HL-60/S4 treated with retinoic acid at 250 ng/mL for 4 days and 3 days (cell line): ENCODE data around the gene VARS2.
"Not testable (repeated sequence)": the region's sequence is repeated elsewhere in the genome, so short reads cannot be mapped to it uniquely, and the experiment has no call there.

Source experiments
- in situ Hi-C: fragments of 300-500 bp; cut with MboI; formaldehyde crosslinking; loops from 2 replicates; pipeline ENCODE4 v1.7.0; 2022; ENCODE audit warnings: low sequenced_read_pairs

Gene VARS2

DNA sequence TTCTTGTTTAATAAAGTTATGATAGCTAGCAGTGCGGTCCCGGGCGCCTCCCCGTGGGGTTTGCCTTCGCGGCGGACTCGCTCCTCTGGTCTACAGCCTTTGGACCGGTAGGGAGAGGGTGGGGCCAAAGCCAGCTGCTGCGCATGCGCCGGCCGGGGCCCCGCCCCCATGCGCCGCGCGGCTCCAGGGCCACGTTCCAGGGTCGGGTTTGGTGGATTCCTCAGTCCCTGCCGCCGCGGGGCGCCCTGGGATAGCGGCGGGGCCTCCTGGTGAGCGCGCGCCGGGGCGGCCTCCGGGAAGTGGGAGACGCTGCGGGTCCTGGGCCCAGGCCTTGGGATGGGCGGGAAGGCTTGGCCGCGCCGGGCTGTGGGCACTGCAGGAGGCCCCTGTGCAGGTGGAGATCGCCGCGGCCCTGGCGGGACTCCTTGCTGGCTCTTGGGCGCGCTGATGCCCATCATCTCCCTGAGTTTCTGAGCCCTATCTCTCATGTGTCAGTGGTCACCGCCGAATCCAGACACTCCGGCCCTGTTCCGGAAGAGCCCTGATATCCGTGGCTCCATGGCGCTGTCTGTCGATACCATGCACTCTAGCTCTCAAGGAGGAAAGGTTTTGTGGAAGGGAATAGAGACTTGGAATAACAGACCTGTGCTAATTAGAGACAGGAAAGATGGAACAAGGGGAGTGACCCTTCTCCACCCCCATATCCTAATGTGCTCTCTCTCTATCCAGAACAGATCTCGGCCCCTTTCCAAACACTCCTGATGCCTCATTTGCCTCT, at the start of gene VARS2:
TSS of gene VARS2 (plus strand) at position 163 of the 778 bp plus-strand sequence. CDS start at position 762, 599 bp downstream.
- in situ Hi-C loops, result loop anchor here (25.0 kb wide), 1 partner anchor 173 kb away; no protein-coding TSS in a partner anchor

DNA sequence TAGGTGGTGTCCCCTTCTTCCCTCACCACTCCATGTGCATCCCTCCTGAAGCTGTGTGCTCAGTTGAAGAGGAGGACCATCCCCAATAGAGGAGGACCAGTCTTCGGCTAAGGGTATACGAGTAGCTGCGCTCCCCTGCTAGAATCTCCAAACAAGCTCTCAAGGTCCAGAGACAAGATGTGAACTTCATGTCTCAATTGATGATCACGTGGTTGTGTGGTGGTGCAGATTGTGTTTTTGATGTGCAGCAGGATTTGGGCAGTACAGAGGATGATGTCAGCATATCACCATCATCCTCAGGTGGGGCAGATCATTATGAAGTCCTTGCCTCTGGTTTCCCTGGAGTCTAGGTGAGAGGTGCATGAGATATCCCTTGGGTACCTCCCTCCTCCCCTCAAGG, 49.7 kb upstream of the VARS2 start:
- in situ Hi-C loops, result no loop called here

DNA sequence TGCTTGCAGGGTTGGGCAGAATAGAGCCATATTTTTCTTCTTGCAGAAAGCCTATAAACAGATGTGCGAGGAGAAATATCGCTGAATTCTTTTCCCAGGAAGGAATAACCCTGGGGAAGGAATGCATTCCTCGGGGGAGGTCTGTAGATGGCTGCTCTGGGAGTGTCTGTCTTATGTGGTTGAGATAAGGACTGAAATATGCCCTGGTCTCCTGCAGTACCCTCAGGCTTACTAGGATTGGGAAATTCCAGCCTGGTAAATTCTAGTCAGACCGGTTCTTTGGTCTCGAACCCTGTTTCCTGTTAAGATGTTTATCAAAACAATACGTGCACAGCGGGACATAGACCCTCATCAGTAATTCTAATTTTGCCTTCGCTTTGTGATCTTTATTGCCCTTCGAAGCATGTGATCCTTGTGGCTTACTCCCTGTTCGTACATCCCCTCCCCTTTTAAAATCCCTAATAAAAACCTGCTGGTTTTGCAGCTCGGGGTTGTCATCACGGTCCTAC, 44.7 kb upstream of the VARS2 start:
- in situ Hi-C loops, result not testable (repeated sequence)

DNA sequence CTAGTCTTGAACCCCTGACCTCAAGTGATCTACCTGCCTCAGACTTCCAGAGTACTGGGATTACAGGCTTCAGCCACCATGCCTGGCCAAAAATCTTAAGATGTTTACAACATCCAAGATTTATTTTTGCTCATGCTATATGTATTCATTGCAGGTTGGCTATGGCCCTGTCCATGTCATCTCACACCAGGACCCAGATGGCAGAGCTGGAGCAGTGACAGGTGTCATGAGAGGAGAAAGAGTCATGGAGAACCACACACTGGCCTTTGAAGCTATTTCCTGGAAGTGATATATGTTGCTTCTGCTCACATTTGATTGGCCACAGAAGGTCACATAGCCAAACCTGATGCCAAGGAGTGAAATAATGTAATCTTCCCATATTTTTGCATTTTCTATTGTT, 43.5 kb upstream of the VARS2 start:
- in situ Hi-C loops, result no loop called here

DNA sequence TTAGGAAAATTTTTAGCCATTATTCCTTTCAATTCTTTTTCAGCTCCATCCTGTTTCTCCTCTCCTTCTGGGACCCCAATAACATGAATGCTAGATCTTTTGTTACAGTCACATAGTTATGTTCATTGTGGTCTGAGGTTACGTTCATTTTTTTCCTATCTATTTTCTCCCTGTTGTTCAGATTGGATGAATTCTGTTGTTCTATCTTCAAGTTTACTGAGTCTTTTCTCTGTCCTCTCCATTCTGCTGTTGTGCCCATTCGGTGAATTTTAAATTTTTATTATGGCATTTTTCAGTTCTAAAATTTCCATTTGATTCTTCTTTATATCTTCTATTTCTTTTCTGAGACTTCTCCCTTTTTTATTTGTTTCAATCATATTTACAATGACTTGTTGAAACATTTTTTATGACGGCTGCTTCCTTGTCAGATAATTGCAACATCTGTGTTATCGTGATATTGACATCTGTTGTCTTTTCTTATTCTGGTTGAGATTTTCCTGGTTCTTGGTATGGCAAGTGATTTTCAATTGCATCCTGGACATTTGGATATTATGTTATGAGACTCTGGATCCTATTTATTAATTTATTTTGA, 42.4 kb upstream of the VARS2 start:
- in situ Hi-C loops, result no loop called here

DNA sequence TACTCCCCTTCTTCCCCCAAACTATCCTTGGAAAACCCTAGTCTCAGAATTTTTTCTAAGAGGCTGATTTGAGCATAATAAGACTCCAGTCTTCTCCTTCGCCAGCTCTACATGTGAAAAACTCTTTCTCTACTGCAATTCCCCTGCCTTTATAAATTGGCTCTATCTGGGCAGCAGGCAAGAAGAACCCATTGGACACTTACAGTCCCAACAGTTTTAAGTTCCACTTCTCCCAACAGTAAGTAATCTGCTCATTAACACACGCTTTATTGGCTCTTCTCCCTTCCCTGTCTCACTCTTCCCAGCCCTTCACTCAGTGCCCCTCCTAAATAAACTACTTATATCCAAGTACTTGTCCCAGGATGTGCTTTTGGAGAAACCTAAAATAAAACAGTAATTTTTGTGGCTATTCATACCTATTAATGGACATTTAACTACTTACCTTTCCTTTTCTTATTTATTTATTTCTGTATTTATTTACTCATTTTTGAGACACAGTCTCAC, 40.8 kb upstream of the VARS2 start:
- in situ Hi-C loops, result no loop called here

DNA sequence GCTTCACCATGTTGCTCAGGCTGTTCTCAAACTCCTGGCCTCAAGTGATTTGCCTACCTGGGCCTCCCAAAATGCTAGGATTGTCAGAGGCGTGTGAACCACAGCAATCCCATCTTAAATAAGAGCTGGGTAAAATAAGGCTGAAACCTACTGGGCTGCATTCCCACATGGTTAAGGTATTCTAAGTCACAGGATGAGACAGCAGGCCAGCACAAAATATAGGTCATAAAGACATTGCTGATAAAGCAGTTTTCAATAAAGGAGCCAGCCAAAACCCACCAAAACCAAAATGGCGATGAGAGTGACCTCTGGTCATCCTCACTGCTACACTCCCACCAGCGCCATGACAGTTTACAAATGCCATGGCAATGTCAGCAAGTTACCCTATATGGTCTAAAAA, 40.2 kb upstream of the VARS2 start:
- in situ Hi-C loops, result not testable (repeated sequence)

DNA sequence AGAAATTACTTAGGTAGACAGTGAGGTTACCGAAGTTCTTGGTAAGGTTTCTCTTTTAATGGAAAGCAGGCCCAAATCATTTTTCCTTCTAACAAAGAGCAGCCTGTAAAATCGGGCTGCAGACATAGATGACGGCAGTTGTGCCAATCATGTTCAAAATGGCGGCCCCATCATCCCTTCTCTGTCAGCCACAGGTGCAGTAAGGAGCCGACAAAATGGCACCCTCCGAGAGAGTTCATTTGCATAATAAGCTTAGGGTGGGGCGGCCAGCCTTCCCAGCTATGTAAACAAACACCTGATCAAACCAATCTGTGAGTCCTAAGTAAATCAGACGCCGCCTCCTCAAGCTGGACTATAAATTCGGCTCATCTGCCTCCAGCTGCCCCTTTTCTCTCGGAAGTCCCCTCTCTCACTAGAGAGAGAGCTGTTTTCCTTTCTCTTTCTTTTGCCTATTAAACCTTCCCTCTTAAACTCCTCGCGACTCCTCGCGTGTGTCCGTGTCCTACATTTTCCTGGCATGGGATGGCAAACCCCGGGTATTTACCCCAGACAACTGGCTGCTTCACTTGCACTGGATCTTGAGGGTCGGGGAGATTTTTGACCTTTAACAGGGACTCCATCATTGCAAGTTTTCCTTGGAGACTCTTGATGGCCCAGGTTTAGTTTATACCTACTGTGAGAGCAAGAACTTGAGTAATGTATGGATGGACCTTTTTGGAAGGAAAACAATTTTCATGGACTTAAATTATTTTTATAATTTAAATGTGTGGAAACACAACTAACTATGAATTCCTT, 38.6 kb upstream of the VARS2 start:
- in situ Hi-C loops, result no loop called here

DNA sequence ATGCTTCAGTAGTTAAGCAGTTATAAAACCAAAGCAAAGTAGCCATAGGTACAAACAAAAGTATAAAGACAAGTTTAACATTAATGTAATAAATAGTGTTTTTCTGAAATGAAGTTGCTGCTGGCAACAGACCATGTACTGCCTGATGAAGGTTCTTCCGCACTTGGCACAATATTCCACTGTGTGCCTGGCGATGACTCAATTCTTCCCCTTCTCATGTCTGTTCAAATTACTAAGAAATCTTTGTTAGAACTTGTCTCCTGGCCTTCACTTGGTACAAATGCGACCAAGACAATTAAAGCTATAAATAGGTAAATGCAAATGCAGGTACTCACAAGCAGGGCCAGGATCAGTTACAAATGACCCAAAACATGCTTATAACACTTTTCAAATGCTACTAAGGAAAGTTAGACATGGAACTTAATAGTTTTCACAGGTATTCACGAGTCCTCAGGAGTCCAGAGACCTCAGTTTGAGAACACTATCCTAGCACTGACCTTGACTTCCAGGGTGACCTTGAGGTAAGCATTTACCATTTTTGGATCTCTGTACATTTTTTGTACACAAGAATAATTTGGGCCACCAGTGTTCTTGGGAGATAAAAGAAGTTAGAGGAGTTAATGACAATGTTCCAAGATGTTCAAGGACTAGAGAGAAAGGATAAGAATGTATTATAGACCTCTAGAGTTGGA, 37.9 kb upstream of the VARS2 start:
- in situ Hi-C loops, result no loop called here

DNA sequence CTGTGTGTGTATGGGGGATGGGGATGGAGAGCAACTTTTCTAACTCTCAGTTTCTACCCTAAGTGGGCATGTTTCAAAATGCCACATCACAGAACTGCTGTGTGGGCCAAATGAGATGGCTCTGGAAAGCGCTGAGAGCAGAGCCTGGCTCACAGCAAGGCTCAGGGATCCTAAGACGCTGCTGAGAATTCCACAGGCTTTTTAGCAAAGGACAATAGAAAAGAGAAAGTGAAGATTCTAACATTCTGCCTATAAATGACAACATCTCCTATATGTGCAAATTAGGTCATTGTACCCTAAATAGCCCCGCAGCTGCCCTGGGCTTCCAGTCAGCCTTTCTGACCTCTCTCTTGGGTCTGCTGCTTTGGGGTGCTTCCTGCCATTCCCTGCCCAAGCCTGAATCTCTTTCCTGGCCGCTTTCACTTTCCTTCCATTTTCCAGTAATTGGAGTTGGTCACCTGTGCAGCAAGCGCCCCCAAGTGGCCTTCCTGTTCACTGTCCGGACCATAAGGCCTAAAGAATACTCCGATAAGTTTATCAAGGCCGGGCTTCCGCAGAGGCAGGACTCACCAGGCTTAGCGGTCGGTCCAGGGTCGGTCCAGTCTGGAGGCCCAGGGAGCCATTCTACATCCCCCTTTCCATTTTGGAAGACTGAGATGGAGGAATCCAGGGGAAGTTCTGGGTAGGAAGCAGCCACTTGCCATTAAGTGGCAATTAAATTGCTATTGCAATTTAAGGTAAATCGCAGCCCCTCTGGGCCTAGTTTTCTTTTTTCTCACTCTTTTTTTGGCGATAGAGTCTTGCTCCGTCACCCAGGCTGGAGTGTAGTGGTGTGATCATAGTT, 36.4 kb upstream of the VARS2 start:
- in situ Hi-C loops, result no loop called here

DNA sequence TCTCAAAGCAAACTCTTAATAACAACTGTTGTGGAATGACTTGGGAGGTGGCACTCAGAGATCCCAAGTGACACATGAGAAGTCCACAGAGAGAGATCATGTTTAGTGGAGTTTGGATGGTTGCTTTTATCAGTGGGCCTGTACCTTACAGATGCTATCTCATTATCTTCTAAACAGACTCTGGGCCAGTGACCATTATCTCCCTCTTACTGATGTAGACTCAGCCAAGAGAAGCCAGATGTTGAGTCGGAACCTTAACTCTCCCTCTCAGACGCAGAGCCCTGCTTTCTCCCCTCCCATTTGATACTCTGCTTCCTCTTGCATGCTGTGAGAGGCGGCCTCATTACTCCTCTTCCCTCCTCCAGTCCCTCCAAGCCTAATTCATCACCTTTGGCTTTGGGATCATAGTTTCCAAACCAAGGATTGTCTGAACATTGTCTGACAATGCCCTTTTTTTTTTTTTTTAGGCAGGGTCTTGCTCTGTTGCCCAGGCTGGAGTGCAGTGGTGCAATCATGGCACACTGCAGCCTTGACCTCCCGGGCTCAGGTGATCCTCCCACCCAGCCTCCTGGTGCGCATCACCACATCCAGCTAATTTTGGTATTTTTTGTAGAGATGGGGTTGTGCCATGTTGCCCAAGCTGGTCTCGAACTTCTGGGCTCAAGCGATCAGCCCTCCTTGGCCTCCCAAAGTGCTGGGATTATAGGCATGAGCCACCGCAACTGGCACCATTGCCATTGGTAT, 34.2 kb upstream of the VARS2 start:
- in situ Hi-C loops, result no loop called here

DNA sequence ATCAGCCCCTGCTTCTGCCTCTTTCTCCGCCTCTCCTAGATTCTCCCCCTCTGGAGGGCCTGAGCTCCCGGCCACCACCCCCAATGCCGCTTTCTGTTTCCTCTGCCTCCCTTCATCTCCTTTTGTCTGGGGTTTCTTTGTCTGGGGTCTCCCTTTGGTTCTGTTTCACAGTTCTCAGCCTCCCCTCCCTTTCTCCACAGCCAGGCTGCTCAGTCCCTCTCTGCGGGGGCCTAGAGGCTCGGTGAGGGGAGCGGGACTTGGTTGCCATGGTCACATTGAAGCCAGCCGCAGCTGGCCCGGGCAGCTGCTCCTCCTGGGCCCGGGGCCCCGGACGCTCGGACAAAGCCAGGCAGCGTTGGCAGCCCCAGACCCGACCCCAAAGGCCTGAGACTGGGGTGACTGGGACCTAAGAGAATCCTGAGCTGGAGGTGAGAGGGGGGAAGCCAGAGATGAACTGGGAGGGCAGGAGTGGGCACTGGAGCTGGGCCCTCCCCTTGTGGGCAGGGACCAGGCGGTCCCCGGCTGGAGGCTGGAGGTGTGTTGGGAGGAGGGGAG, 33.3 kb upstream of the VARS2 start:
- in situ Hi-C loops, result no loop called here

DNA sequence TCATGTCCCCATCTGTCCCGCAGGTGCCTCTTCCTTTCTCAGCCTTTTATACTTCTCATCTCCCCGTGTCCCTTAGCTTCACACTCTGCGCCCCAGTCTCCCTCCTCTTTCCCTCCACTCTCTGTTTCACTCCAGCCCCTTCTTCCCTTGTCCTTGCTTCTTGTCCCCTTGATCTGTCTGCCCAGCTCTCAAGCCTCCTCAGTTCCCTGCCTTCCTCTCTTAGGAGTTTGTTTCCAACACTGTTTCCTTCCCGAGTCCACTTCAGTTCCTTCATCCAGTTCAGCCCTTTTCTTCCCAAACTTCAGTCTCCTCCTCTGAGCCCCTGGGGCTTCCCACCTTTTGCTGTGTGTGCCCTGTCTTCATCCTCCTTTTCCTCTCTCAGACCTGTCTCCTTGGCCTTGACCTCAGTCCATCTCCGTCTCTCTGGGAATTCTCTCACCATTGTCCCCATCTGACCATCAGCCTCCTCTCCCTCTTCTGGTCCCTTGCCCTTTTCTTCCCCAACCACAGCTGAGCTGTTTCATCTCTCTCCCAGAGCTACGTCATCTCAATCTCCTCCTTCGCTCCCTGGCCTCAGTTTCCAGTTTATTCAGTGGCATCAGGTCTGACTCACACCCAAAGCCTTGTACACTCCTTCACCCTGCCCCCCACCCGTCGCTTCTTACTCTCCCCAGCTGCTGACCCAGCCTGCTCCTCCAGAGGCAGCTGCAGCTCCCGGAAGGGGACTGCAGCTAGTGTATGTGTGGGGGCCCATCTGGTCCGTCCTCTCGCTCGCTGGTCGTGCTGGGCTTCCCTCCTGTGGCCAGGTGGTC, 32.4 kb upstream of the VARS2 start:
- in situ Hi-C loops, result no loop called here

DNA sequence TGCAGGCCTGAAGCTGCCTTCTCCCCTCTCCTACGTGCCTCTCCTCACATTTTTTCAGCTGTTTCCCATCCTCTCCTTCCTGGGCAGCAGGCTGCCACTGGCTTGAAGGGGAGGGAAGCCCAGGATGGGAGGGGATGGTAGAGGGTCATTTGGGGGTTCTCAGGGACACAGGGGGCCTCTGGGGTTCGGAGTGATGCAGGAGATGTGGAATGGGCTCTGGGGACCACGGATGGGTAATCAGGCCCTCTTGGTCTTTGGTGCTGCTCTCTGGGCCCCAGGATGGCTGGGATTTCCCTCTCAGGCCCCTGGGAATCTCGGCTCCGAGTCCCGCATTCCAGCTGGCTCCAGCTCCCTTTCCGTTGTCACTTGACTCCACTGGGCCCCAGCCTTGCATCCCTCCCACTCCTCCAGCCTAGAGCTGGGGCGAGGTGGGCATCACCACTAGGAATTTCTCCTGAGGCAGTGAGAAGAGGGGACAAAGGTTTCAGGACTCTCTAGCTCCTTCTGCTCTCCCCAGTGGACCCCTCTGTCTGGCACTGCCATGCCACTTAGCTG, 31.8 kb upstream of the VARS2 start:
- in situ Hi-C loops, result no loop called here

DNA sequence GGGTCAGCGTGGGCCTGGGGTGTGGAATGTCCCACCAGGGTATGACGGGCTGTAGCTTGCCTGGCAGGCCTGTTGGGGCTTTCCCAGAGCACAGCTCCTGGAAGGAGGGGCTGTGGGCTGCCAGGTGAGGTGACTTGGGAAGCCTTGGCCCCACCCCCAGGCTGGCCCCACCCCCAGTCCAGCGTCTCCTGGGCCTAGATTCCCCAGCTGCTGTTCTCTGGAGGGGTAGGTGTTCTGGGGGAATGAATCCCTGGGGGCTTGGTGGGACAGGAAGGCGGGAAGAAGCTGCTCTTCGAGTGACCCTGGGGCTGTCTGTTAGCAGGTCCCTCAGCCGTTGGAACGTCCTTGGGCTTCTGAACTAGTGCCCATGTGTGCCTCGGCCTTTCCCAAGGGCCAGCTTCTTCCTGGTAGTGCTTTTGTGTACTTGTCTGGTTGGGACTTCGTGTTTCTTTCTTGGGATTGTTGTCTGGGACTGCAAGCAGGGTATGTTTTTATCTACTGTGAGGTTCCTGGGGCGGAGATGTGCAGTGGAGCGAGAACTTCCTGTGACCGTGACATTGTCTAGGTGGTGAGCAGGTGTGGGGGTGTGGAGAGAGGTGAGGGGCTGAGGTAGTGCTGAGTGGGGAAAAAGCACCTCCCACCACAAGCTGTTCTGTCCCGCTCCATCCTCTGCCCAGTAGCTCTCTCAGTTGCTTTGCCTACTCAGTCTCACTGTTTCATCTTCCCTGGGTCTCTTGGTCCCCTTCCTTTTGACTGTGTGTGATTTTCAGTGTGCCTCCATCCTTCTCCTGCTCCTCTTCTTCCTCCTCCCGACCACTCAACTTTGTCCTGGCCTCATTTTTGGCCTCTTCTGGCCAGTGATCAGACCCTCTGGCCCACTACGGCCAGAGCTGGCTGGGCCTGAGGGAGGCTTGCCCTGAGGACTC, 31.0 kb upstream of the VARS2 start:
- in situ Hi-C loops, result no loop called here

DNA sequence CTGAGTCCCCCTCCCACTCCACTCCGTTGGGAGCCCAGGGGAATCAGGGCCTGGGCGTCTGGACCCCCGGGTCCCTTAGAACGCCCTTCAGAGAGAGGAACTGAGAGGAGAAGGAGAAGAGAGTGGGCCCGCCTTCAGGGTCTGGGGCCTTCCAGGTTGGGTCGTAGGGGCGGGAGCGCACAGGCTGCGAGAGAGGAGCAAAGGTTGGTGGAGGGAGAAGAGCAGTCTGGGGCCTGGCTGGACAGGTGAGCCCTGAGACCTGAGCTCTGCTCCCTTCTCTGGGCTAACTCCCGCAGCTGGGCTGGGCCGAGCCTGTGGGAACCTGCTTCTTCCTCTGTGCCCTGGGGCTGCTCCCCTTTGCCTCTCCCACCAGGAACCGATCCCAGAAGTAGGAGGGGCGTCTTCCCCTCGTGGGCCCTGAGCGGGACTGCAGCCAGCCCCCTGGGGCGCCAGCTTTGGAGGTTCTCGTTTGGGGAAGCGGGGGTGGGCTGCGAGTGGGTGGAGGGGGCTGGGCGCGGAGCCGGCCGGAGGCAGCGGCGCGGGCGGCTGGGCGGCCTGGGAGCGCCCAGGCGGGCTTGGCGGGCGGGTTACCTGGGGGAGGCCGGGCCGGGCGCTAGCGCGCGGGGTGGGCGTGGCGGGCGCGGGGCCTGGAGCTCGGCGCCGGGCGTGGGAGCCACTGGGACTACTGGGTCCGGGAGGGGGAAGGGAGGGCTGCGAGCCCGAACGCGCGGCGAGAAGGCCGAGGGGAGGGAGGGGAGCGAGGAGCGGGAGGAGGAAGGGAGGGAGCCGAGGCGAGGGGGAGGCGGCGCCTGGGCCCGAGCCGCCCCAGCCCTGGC, 30.1 kb upstream of the VARS2 start, which contains the start of gene DDR1:
TSS of gene DDR1 (plus strand) at position 835 of the 836 bp plus-strand sequence. CDS start 4,211 bp downstream, outside the sequence.
- in situ Hi-C loops, result no loop called here
